Activated T-helper 9 cell treated with anti-CD3 and anti-CD28 coated beads, Interleukin-2, amount 50 U/mL, for 16 hours (primary cell): ENCODE results near the gene REPS2.

Experiments used
- DNase-seq: peaks from one replicate; pipeline ENCODE4 v3.0.0-alpha.2; 2020; ENCODE audit warnings: low read depth

Gene REPS2

GRCh38 chrX:17082831-17083230, 136.4 kb downstream of the REPS2 start:
- no peak for DNase-seq

GRCh38 chrX:17086317-17086716, 139.9 kb downstream of the REPS2 start:
- no peak for DNase-seq

DNA sequence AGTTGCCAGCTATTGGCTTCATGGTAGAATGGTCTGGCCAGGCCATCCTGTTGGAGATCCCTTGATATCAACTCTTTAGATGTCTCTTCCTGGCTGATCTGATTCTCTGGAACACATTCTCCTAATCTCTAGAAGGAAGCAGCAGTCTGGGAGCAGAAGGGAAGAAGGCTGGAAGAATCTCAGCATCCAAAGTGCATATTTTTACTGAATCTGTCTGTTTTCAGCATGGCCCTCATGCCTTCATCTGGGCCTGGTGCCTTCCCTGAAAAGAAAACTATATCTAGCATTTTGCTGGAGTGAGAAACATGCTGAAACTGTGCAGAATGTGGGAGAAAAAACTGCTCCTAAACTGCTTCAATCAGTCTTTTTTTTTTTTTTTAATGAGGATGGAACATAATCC, 148.7 kb downstream of the REPS2 start:
- no peak for DNase-seq

DNA sequence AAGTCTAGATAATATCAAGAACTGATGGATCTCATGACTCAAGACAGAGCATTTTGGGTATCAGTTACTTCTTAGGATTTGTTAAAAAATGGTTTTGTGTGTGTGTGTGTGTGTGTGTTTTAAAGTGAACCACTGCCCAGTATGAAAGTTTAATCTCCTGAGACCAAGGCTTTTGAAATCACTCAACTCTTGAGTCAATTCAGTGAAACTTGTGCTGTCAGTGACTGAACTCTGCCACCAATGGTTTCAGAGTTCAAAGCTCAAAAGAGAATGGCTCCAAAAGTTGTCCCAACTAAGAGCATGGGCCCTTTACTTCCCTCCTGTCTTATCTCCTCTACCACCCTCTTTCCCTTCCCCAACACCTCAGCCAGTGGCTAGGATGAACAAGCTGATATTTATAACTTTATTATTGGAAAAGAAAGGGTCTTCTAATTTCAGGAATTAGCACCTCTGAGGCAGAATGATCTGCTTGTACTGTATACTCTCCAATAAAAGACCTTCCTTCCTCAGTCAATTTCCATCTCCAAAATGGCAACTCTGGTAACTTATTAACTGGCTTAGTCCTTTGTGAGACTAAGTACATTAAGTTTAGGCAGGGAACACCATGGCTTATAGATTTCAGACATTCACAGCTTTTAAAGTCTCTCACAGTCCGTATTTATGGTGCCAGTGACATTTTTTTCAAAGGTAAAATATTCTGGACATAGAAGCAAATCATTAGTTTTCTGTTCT, 152.2 kb downstream of the REPS2 start:
- DNase-seq = no peak

GRCh38 chrX:17104433-17104832, 158.0 kb downstream of the REPS2 start:
- no peak for DNase-seq

GRCh38 chrX:17120816-17121215, 174.4 kb downstream of the REPS2 start:
- no peak for DNase-seq

DNA sequence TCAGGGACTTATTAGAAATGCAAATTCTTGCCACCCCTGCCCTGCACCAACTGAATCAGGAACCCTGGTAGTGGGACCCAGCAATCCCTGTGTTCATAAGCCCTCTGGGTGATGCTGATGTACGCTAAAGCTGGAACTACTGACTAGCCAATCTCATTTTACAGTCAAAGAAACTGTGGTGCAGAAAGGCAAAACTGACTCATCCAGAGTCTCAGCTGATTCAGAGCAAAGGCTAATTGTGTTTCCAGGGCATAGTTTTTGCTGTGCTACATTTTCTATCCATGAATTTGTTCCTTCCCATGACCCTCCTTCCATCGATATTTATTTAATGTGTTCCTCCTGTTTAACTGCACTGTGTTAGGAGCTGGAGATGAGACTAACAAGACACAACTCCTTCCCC, 207.5 kb downstream of the REPS2 start:
- no peak for DNase-seq

DNA sequence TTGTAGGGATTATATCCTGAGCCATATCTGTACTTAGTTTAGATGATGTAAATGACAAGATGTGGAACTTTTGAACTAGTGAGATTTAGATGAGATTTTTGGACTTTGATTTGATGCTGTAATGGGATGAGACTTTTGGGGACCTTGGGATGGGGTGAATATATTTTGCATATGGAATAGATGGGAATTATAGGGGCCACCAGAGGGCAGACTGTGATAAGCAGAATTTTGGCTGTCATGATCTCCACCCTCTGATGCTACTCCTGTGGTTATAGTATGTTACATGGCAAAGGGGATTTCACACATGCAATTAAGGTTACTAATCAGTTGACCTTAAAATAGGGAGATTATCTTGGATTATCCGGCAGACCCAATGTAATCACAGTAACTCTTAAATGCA, 214.5 kb downstream of the REPS2 start:
- no peak for DNase-seq

GRCh38 chrX:17161991-17162390, 215.5 kb downstream of the REPS2 start:
- DNase-seq = no peak

GRCh38 chrX:17164079-17164478, 217.6 kb downstream of the REPS2 start:
- no peak for DNase-seq

- no peak for DNase-seq
These were observed 218.5 kb downstream of the REPS2 start for GRCh38 chrX:17164941-17165340.

- DNase-seq = no peak
These were observed 221.5 kb downstream of the REPS2 start for GRCh38 chrX:17167915-17168314.

- no peak for DNase-seq
These were observed 224.5 kb downstream of the REPS2 start for GRCh38 chrX:17170973-17171372.

GRCh38 chrX:17174671-17175070, 228.2 kb downstream of the REPS2 start:
- DNase-seq = no peak

- DNase-seq = no peak
These were observed 235.9 kb downstream of the REPS2 start for GRCh38 chrX:17182317-17182716.

- no peak for DNase-seq
These were observed 237.1 kb downstream of the REPS2 start for GRCh38 chrX:17183566-17183965.

- no peak for DNase-seq
These were observed 239.0 kb downstream of the REPS2 start for GRCh38 chrX:17185431-17185830.

DNA sequence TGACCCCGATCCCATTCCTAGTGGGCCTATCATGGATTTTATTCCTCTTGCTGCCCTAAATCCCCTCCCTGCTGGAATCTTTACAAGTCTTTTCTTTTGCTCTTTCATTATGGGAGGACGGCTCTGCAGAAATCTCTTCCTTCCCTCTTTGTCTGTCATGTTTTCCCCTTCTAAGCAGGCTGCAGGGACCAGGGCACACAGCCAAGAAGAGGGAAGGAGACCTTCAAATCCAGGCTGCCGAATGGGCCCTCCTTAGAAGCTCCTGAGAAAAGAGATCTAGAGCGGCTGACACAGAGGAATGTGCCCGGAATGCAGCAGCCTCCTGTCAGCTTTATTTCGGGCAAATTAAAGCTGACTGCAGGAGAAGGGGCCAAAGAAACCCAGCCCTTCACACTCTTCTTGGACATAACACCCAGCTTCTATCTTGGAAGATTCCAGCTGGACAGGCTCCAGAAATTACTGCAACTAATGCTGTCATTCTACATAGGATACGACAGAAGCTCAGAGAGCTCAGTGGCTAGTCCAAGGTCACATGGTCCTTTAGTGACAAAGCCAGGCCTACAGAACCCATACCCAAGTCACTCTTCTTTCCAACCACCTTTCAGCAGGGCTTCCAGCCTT, 240.8 kb downstream of the REPS2 start:
- DNase-seq = no peak

DNA sequence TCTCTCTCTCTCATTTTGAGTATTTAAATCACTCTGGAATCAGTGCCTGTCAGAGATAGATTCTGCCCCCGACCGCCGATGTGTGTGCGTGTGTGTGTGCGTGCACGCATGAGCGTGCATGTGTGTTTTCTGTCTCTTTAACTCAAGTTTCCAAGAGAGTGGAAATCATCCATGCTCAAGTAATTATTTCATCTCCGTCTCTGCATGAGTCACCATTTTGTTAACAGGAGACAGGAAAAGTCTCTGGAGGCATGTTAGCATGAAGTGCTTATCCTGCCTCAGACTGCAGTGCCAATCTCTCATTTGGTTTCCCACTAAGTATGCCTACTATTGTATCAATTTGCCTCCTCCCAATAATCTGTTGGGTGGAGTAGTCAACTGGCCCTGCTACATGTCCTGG, 245.6 kb downstream of the REPS2 start:
- no peak for DNase-seq
